NCI-H510A (cell line): ENCODE measurements around the gene PTPN6.

Experiments used
- DNase-seq: peaks from one replicate; lab custom pipeline; 2025; lab: John Stamatoyannopoulos, UW

PTPN6 gene

GRCh38 chr12:6970096-6970527, 19.0 kb downstream of the PTPN6 start:
- DNase-seq = no peak

GRCh38 chr12:6974180-6974579, 23.0 kb downstream of the PTPN6 start:
- no peak for DNase-seq

GRCh38 chr12:6975297-6976032, 24.3 kb downstream of the PTPN6 start:
- no peak for DNase-seq

- no peak for DNase-seq
These were observed 26.5 kb downstream of the PTPN6 start for GRCh38 chr12:6977653-6978052.

- no peak for DNase-seq
These were observed 27.0 kb downstream of the PTPN6 start for GRCh38 chr12:6978188-6978587.

- no peak for DNase-seq
These were observed 27.5 kb downstream of the PTPN6 start for GRCh38 chr12:6978611-6979011.

- no peak for DNase-seq
These were observed 27.9 kb downstream of the PTPN6 start for GRCh38 chr12:6979021-6979420.

- DNase-seq = no peak
These were observed 28.3 kb downstream of the PTPN6 start for GRCh38 chr12:6979453-6979852.

GRCh38 chr12:6980075-6980474, 28.9 kb downstream of the PTPN6 start:
- no peak for DNase-seq

- DNase-seq = no peak
These were observed 29.6 kb downstream of the PTPN6 start for GRCh38 chr12:6980740-6981139.

- DNase-seq = no peak
These were observed 30.2 kb downstream of the PTPN6 start for GRCh38 chr12:6981152-6982052.

GRCh38 chr12:6982532-6982931, 31.4 kb downstream of the PTPN6 start:
- DNase-seq = no peak

GRCh38 chr12:6987956-6988553, 36.9 kb downstream of the PTPN6 start:
- no peak for DNase-seq

- DNase-seq = no peak
These were observed 44.9 kb downstream of the PTPN6 start for GRCh38 chr12:6996040-6996441.

GRCh38 chr12:6998715-6999451, 47.7 kb downstream of the PTPN6 start:
- DNase-seq = no peak

GRCh38 chr12:7001921-7002591, 50.9 kb downstream of the PTPN6 start:
- DNase-seq = no peak

- no peak for DNase-seq
These were observed 53.2 kb downstream of the PTPN6 start for GRCh38 chr12:7004287-7004803.

GRCh38 chr12:7004840-7005239, 53.7 kb downstream of the PTPN6 start:
- DNase-seq = no peak

- DNase-seq = no peak
These were observed 54.2 kb downstream of the PTPN6 start for GRCh38 chr12:7005311-7005710.

- no peak for DNase-seq
These were observed 55.5 kb downstream of the PTPN6 start for GRCh38 chr12:7006639-7007038.

- DNase-seq = no peak
These were observed 57.7 kb downstream of the PTPN6 start for GRCh38 chr12:7008864-7009263.
